DND-41 (cell line): ENCODE results near the gene PDE1C.

Source experiments
- ATAC-seq: fragments of 200-7000 bp; cut with Tn5 transposase; 3 replicates; pipeline ENCODE4 v1.9.1; 2021; ENCODE audit warnings: low read depth; ENCODE audit not compliant: insufficient read depth
- DNase-seq: peaks from one replicate; pipeline ENCODE4 v3.0.0-alpha.2; 2020
- H2AFZ ChIP-seq: 2 replicates; pipeline ENCODE4 v1.6.0; 2012; ENCODE audit warnings: low read depth, low read length
- H3K27ac ChIP-seq: 2 replicates; pipeline ENCODE4 v1.5.1; 2012; ENCODE audit warnings: low read length, inconsistent platforms
- H3K27me3 ChIP-seq: fragments of 200-600 bp; sonication (generic); 2 replicates; pipeline ENCODE4 v1.6.0; 2012; ENCODE audit warnings: low read length, mild to moderate bottlenecking, inconsistent platforms; ENCODE audit not compliant: insufficient read depth, poor library complexity
- H3K36me3 ChIP-seq: 2 replicates; pipeline ENCODE4 v1.5.1; 2012; ENCODE audit warnings: low read length, inconsistent platforms; ENCODE audit not compliant: insufficient read depth
- H3K4me1 ChIP-seq: 2 replicates; pipeline ENCODE4 v1.5.1; 2012; ENCODE audit warnings: mild to moderate bottlenecking, low read length; ENCODE audit not compliant: insufficient read depth
- H3K4me2 ChIP-seq: 2 replicates; pipeline ENCODE4 v1.6.0; 2012; ENCODE audit warnings: mild to moderate bottlenecking, moderate library complexity, low read length, inconsistent platforms; ENCODE audit not compliant: insufficient read depth
- H3K4me3 ChIP-seq, 2 experiments: fragments of 200-600 bp in 1 of 2; shearing (Covaris generic) in 1 of 2; 2 replicates each; pipeline ENCODE4 v1.5.1; 2012 to 2016; ENCODE audit warnings: inconsistent platforms in 2 of 2, low read length in 2 of 2, mild to moderate bottlenecking in 2 of 2, low read depth in 1 of 2, moderate library complexity in 1 of 2
- H3K79me2 ChIP-seq: 2 replicates; pipeline ENCODE4 v1.6.0; 2012; ENCODE audit warnings: low read length, inconsistent platforms; ENCODE audit not compliant: insufficient read depth
- H3K9ac ChIP-seq: 2 replicates; pipeline ENCODE4 v1.6.0; 2012; ENCODE audit warnings: low read depth, mild to moderate bottlenecking, inconsistent platforms, low read length, moderate library complexity
- H3K9me3 ChIP-seq: 2 replicates; pipeline ENCODE4 v1.5.1; 2012; ENCODE audit warnings: low read length, moderate library complexity, mild to moderate bottlenecking, inconsistent platforms; ENCODE audit not compliant: insufficient read depth, severe bottlenecking
- H4K20me1 ChIP-seq: 2 replicates; pipeline ENCODE4 v1.6.0; 2012; ENCODE audit warnings: low read length; ENCODE audit not compliant: insufficient read depth
- CTCF ChIP-seq: IDR thresholded peaks from 2 replicates; pipeline ENCODE4 v1.5.1; 2012; ENCODE audit warnings: borderline replicate concordance, low read length, moderate library complexity, mild to moderate bottlenecking; ENCODE audit not compliant: poor library complexity, severe bottlenecking; ENCODE audit errors: extremely low read depth
- EZH2 ChIP-seq: IDR thresholded peaks from 3 replicates; pipeline ENCODE4 v1.6.1; 2012; ENCODE audit warnings: borderline replicate concordance, low read depth, mild to moderate bottlenecking, moderate library complexity, low read length, inconsistent platforms; ENCODE audit not compliant: severe bottlenecking

PDE1C gene

GRCh38 chr7:31828520-31828919 is 241.7 kb downstream of the PDE1C start:
- H3K9ac ChIP-seq: no peak overlapping the region
- H3K27ac ChIP-seq: no peak overlapping the region
- no peak overlapping the region for H3K4me2 ChIP-seq
- H2AFZ ChIP-seq: no peak overlapping the region
- TF ChIP-seq CTCF (no peak), EZH2 (no peak)
- no peaks in the 10 kb centered on the region for H4K20me1 ChIP-seq
- no peaks in the 10 kb centered on the region for H3K4me1 ChIP-seq
- DNase-seq (no peak), ATAC-seq (no peak)
- no peaks in the 10 kb centered on the region for H3K9me3 ChIP-seq
- no peaks in the 10 kb centered on the region for H3K79me2 ChIP-seq
- no peak overlapping the region for H3K4me3 ChIP-seq
- H3K36me3 ChIP-seq: no peaks in the 10 kb centered on the region
- no peaks in the 10 kb centered on the region for H3K27me3 ChIP-seq

GRCh38 chr7:31825576-31825975 is 244.6 kb downstream of the PDE1C start:
- Histone ChIP-seq H3K27me3 (no peaks in the 10 kb centered on the region), H3K9me3 (no peaks in the 10 kb centered on the region), H3K9ac (no peak overlapping the region), H3K27ac (no peak overlapping the region), H3K4me1 (no peaks in the 10 kb centered on the region), H3K79me2 (no peaks in the 10 kb centered on the region), H4K20me1 (no peaks in the 10 kb centered on the region), H3K36me3 (no peaks in the 10 kb centered on the region), H2AFZ (no peak overlapping the region), H3K4me2 (no peak overlapping the region), H3K4me3 (no peak overlapping the region)
- no peak for DNase-seq
- TF ChIP-seq EZH2 (no peak), CTCF (no peak)
- ATAC-seq: no peak

GRCh38 chr7:31819031-31819430 is 251.2 kb downstream of the PDE1C start:
- H3K79me2 ChIP-seq: no peaks in the 10 kb centered on the region
- no peak overlapping the region for H3K4me3 ChIP-seq
- H3K4me2 ChIP-seq: no peak overlapping the region
- no peak for ATAC-seq
- H3K9ac ChIP-seq: no peak overlapping the region
- H3K9me3 ChIP-seq: no peaks in the 10 kb centered on the region
- H3K27ac ChIP-seq: no peak overlapping the region
- no peaks in the 10 kb centered on the region for H4K20me1 ChIP-seq
- H2AFZ ChIP-seq: no peak overlapping the region
- H3K36me3 ChIP-seq: no peaks in the 10 kb centered on the region
- no peak for TF ChIP-seq EZH2
- TF ChIP-seq CTCF: no peak
- H3K27me3 ChIP-seq: no peaks in the 10 kb centered on the region
- DNase-seq: no peak
- H3K4me1 ChIP-seq: no peaks in the 10 kb centered on the region

GRCh38 chr7:31816810-31817209 is 253.4 kb downstream of the PDE1C start:
- no peak overlapping the region for H2AFZ ChIP-seq
- ATAC-seq (no peak), DNase-seq (no peak)
- H3K4me1 ChIP-seq: no peaks in the 10 kb centered on the region
- H3K27me3 ChIP-seq: no peaks in the 10 kb centered on the region
- no peaks in the 10 kb centered on the region for H3K9me3 ChIP-seq
- H4K20me1 ChIP-seq: no peaks in the 10 kb centered on the region
- no peak overlapping the region for H3K9ac ChIP-seq
- H3K4me3 ChIP-seq: no peak overlapping the region
- no peak overlapping the region for H3K27ac ChIP-seq
- H3K36me3 ChIP-seq: no peaks in the 10 kb centered on the region
- H3K79me2 ChIP-seq: no peaks in the 10 kb centered on the region
- TF ChIP-seq EZH2: no peak
- no peak for TF ChIP-seq CTCF
- no peak overlapping the region for H3K4me2 ChIP-seq
